ENCODE data around the gene MED27.
"Not testable (repeated sequence)": the region's sequence is repeated elsewhere in the genome, so short reads cannot be mapped to it uniquely, and the experiment has no call there.

Gene MED27

DNA sequence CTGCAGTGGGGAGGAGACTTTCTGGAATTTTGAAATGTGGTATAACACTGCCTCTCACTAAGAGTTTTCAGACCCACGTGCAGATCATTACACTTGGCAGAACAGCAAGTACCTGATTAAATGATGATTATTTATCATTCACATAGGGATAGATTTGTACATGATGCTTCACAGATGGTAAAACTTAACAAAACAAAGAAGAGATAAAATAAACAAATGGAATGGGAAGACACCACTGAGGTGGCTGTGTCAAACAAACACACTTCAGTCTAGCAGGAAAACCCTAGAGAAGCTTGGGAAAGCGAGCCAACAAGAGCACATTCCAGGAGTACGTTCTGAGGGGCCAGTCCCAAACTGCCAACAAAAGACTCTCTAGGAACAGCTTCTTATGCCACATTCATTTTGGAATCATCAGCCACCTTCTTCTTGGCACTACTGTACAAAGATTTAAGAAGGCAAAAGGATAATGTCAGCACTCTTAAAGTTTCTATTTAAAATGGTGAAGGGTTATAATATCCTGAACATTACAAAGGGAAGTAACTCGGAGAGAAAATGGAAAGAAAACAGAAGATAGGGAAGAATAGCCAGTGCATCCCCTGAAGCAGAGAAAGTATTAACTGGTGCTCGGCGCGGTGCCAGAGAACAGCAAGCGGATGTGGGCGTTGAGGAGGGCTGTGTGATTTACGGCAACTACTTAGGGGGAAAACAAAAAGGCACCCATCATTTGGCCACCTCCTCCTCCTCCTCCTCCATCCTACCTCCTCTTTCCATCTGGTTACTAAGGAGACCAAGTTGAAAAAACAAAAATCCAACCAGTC lies 1.6 kb downstream of the MED27 start:
- no peak for DNase-seq (ENCODE audit: low read depth in 2 of 2)

DNA sequence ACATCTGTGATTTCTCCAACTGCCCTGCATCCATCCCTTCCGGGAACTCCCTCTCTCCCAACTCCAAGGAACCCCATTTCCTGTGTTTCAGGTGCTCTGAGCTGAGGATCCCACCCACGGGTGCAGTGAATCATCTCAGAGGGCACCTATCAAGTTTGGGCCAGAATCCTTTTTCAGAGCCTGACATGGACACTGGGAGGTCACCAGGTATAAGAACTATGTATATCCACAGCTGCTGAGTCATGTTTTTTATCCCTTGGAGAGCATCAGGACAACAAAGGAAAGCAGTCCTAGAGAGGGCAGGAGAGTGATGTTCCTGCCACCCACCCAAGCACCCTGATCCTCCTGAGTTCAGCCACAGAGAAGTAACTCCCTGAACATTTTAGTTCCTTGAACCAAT lies 3.8 kb downstream of the MED27 start:
- no peak for DNase-seq (ENCODE audit: low read depth in 2 of 2)

DNA sequence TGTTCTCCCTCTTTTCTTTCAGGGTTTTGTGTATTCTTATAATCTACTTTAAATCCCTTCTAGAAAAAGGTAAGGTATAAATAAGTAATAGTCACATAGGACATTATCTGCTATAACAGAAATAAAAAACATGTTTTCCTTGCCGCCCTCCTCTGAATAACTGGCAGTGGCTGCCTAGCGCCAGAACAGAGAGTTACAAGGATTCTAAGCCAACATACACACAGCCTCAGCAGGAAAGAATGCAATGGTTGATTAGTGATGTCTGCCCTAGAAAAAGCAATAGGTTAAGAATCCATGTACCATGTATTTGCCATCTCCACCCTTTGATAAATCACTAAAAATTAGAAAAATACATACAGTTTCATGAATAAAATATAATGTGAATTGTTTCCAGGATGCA lies 4.9 kb downstream of the MED27 start:
- no peak for DNase-seq (ENCODE audit: low read depth in 2 of 2)

DNA sequence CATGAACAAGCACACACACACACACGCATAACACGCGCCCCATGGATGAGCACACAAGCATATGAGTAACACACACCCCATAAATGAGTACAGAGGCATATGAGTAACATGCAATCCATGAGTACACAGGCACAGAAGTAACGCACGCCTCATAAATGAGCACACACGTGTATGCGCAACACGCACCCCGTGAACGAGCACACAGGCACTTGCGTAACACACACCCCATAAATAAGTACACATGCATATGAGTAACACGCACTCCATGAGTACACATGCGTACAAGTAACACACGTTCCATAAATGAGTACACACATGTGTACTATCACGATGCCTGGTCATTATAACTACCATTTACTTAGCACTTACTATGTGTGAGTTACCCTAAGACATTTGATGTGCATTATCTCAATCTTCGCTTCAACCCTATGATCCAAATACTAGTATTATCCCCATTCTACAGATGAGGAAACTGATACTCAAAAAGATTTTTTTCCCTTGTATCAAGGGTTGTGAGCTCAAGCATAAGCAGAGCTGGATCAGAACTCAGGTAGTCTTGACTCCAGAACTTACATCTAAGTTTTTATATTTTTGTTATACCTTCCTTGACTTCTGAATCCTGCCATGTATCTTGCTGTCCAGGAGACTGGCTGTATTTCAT lies 7.7 kb downstream of the MED27 start:
- no peak for DNase-seq (ENCODE audit: low read depth in 2 of 2)

DNA sequence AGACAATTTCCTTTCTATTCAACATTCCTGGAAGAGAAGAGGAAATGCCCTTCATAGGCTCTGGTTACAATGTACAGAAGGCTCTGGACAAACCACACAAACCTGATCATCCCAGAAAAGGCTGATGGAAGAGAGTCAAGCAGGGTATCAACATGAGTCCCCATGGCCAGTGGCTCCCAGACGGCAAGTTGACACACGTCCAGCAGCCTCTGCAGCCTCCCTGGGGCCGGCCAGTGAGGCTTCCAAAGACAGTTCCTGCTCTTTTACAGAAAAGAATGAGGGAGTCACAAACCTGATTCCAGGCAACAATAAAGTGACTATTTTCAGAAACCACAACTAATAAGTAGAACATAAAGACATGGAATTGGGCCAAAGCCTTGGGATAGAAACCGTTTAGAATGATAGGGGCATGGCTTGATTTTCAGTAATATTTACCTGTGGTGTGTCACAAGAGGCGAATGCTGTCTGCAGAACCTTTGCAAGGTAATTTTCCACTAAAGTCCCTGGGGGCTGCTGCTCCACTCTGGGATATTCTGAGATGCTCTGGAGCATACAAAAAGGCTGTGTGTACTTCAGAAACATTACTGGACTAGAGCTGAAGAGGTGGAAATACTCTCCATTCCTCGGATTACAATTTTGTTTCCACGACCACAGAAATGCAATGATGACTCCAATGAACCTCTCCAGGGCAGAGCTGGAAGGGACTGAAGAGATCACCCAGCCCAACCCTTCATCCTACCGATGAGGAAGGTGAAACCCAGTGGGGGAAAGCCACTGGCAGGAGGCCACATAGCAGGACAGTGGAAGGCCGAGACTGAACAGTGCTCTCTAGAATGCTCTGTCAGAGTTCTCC lies 10.4 kb downstream of the MED27 start:
- no peak for DNase-seq (ENCODE audit: low read depth in 2 of 2)

DNA sequence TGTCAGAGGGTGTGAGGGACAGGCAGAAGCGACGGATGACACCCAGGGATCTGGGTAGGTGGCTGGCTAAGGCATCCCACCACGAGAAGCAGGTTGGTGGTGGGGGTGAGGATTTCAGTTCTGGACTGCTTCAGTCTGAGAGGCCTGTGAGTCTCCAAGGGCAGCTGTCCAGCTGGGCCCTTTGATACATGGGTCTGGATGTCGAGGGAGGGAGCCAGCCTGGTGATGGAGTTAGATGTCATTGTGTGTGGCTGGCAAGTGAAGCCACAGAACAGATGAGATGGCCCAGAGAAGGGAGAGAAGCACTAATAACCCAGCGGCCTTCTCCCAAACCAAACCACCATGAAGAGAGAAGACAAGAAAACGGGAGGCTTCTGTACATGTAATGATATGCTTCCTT lies 11.1 kb downstream of the MED27 start:
- no peak for DNase-seq (ENCODE audit: low read depth in 2 of 2)

DNA sequence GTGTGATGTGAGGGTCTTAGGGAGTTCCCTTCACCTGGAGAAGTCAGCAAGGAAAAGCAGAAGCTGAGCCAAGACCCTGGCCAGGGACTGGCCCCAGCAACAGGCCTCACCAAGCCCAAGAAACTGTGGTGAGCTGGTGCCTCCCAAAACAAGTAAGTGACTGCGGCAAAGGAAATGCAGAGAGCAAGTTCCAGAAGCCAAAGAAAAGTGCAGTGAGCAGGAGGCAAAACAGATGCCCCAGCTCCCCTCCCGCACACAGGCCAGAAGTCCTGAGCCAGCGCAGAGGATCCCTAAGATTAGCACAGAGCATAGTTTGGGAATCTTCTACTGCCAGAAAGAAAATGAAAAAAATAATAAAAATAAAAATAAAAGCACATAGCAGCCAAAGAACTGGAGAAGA lies 13.2 kb downstream of the MED27 start:
- DNase-seq (ENCODE audit: low read depth in 2 of 2): no peak

DNA sequence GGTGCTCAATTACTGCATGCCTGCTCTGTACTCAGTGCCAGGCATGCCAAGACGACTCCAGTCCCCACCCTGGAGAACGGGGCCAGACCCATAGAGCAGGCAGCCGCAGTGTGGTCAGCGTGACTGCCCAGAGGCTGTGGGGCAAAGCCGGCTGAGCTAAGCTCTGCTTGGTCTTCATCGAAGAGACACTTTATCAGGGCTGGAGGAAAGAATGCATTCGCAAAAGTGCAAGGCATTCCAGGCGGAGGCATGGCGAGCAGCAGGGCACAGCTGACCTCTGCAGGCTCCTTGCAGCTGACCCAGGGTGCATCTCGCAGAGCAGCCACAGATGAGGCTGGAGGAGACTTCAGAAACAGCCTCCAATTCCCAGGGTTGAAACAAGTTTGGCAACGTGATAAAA lies 13.6 kb downstream of the MED27 start:
- DNase-seq (ENCODE audit: low read depth in 2 of 2): no peak

DNA sequence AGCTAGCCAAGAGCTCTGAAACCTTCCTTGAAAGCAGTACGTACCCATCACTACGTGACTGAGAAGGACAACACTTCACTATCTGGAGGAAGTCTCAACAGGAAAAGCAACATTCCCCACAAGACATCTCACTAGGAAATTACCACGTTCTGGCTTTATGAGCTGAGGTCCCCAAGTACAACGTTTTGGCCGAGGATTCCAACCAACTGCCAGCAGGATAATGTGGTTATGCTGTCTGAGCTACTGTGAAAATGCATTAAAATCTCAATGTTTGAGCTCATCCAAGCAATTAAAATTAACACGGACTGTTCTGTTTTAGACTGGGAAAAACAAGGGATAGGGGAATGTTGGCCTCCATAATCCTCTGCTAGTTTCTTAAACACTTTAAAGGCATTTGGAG lies 16.4 kb downstream of the MED27 start:
- no peak for DNase-seq (ENCODE audit: low read depth in 2 of 2)

DNA sequence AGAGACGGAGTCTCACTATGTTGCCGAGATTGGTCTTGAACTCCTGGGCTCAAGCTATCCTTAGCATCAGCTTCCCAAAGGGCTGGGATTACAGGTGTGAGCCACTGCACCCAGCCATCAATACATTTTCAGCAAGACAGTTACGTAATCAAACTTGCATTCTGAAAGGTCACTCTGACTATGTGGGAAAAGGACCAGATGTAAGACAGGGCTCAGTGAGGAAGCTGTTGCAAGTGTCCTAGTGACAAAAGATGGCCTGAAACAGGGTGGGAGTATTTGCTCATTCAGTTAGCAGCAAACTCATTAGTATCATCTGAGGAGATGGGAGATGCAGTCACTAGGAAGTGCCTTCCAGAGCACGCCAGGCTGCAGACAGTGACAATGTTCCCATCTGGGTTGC lies 16.9 kb downstream of the MED27 start:
- DNase-seq (ENCODE audit: low read depth in 2 of 2): no peak

DNA sequence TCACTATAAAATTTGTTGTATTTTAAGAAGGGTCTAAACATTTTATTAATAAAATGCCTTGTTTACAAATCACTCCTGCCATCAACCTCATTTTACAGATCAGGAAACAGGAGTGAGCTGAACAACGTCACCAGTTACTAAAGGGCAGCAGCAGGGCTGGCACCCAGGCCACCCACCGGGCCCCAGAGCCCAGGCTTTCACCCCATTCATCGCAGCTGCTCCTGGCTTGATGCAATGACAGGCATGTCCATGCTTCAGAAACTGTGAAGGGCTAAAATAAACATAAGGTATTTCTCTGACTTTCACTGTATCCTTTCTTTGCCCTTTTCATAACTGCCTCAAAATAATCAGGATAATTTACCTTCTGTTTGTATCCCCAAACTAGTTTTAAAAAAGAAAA lies 18.1 kb downstream of the MED27 start:
- DNase-seq (ENCODE audit: low read depth in 2 of 2): no peak

DNA sequence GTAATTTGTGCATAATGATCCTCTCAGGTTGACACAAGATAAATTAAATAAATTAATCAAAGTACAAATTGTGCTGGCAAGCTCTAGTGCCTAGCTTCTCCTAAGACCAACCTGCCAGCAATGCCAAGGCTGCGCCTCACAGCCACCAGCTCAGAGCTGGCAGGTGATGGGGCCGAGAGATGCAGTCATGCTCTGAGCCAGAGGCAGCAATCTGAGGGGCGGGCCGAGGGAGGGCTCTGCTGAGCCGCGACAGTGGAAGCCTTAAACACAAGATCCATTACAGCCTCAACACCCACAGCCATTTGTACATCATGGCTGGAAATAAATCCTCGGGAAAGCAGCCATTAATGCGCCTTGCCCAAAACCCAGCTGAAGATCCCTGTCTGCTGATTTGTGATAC lies 20.3 kb downstream of the MED27 start:
- DNase-seq (ENCODE audit: low read depth in 2 of 2): no peak

DNA sequence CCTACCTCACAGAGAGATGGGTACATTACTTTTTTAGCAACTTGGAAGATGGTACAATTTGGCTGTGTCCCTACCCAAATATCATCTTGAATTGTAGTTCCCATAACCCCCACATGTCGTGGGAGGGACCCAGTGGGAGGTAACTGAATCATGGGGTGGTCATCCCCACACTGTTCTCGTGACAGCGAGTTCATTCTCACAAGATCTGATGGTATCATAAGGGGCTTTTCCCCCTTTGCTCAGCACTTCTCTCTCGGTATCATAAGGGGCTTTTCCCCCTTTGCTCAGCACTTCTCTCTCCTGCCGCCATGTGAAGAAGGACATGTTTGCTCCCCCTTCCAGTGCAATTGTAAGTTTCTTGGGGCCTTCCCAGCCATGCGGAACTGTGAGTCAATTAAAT lies 21.4 kb downstream of the MED27 start:
- not testable (repeated sequence) for DNase-seq (ENCODE audit: low read depth in 2 of 2)

DNA sequence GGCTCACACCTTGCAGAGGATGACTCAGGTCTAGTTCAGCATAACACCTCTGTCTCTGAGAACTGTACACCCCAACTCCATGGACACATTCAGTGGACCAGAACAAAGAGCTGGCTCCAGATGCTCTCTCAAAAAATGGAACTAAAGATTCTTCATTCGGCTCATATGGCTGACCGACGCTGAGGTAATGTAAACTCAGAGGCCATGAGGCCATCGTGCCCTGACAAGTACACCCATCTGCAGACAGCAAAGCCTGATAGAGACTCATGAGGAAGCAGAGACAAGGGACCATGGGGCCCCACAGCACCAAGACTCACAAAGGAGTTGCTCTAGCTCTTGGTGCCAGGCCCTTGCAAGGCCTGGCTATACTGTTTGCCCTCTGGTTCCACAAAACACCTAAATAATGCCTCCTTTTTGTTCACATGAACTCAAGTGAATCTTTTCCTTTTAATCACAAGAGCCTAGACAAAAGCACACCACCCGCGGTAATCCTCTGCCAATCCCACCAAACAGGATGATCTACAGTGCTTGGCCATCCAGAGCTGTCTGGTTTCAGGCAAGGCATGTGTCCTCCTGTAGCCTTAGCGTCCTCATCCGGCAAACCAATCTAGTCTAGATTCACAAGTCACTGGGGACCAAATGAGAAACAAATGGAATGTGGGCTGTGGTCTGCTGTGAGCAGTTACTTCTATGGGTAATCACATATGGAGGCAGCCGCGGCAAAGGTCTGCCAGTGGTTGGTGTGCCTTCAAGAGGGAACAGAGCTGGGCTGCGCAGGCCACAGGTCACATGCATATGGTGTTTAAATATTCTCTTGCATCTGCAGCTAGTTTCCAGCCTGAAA lies 22.7 kb downstream of the MED27 start:
- DNase-seq (ENCODE audit: low read depth in 2 of 2): no peak

DNA sequence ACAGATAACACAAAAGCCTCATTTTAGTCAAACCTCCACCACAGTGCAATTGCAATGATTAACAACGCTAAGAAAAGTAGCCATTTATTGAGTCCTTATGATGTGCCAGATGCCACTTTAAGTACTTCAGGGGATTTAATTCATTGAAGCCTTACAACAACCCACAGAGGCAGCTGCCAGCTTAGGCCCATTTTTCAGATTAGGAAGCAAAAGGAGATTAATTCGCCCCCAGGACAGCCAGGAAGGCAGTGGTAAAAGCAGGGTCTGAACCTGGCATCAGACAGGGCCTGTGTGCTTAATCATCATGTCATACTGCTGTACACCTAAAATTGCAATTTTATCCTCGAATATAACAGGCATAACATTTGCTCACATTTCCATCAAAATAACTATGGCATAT lies 23.9 kb downstream of the MED27 start:
- no peak for DNase-seq (ENCODE audit: low read depth in 2 of 2)

DNA sequence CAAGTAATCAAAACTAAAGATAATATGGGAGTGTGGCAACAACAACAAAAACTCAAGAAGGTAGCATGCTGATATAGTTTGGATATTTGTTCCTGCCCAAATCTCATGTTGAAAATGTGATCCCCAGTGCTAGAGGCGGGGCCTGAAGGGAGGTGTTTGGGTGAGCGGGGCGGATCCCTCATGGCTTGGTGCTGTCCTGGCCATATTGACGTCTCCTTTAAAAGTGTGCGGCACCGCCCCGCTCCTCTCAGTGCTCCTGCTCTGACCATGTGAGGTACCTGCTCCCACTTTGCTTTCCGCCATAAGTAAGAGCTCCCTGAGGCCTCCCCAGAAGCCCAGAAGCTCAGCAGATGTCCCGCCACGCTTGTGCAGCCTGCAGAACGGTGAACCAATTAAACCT lies 25.6 kb downstream of the MED27 start:
- no peak for DNase-seq (ENCODE audit: low read depth in 2 of 2)

DNA sequence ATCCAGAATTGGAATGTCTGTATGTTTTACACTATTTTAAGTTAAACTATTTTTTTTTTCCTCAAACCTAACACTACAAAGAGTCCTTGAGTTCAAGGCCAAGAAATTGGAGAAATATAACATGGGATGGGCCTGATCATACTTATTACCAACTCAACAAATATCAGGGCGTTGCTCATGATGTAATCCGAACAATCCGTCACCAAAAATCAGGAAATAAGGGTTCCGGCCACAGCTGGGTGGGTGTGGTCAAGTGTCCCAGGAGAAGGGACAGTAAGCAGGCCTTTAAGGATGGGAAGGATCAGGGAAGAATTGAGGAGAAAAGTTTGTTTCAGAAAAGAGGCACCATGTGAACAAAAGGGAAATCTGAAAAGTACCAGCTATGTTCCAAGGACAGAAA lies 29.8 kb downstream of the MED27 start:
- no peak for DNase-seq (ENCODE audit: low read depth in 2 of 2)

DNA sequence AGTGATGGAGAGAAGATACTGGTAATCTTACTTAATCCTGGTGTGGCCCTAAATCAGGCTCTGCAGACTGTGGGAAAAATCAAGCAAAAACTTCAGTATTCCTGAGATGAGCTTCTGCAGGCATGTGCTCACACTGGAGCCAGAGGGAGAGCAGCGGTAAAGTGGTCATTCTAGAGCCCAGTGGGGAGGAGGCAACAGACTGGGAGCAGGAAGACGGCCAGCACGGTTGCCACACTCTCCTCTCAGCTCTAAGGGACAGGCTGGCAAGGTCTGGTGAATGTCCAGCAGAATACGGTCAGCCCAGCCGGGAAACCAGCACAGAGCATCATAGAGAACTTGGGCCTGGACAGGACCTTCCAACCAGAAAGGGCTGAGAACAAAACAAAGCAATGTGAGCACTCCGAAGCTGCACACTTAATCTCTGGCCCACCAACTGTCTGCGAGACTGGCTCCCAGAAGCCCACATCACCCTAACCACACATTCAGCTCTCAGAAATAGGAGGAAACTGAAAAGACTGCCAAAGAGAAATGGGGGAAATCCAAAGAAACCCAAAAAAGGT lies 30.3 kb downstream of the MED27 start:
- no peak for DNase-seq (ENCODE audit: low read depth in 2 of 2)

DNA sequence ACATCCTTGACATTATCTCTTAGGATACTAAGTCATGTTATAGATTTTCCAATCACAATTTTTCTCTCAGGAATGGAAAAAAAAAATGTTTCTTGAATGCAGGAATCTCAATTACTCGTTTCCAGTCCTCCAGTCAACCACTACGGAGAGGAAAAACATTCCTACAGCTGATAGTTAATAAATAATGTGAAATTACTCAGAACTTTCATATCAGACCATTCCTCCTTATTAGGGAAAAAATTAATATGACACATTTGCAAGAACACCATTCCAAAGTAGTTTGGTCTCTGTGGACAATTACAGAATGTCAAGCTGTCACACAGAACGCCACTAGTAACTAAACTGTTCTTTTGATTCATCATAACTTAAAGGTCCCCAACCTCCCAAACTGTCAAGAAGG lies 31.5 kb downstream of the MED27 start:
- DNase-seq (ENCODE audit: low read depth in 2 of 2): no peak

DNA sequence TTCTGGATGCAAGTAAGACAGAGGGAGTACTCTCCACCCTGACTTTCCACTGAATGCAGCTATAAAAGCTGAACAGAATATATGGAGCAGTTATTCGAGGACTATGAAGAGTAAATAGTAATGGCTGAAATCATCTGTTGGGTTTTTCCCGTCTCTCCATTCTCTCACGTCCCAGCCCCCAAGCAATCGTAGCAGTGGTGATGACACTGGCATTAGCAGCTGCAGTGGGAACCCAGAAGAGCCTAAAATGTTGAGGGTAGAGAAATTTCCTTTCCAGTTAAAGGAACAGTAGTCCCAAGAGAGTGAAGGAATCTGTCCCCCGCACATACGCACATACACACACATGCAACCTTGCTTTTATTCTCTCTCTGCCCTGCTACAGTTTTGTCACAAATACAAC lies 33.2 kb downstream of the MED27 start:
- DNase-seq (ENCODE audit: low read depth in 2 of 2): no peak

DNA sequence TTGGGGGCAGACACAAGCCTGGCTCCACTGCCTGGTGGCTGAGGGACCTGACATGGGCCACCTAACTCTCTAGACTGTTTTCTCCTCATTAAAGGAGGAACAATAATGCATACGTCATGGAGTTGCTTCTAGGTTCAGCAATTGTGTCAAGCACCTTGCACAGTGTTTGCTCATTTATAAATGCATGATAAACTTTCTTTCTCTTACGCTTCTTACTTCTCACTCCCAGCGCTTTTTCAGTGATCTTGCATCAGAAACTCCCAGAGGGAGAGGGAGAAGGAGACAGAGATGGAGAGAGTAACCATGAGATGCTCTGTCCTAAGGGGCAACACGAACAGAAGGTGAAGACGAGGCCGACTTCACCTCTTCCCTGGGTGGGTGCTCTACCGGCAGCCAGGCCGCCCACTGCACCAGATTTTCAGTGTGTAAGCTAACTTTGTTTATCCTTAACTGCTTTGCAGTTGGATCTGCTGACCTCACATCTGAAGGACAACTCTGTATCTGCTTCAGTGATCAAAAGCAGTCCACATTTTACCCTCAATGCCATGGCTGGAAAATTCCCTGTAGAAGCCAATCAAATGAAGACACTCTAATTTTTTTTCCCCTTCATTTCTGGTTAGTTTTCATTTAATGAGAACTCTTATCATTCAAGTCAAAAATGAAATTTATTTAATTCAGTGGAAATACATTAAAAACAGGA lies 35.3 kb downstream of the MED27 start:
- DNase-seq (ENCODE audit: low read depth in 2 of 2): no peak

Measured in stimulated activated CD8-positive, alpha-beta memory T cell treated with anti-CD3 and anti-CD28 coated beads, Interleukin-2, amount 100 ng/mL, for 48 hours (primary cell).